CD4-positive, alpha-beta T cell treated with Interleukin-2 at 100 ng/mL for 4 hours (primary cell): ENCODE measurements around the gene FAM9C.
"Not testable (repeated sequence)": the region's sequence is repeated elsewhere in the genome, so short reads cannot be mapped to it uniquely, and the experiment has no call there.

ENCODE experiments used
- DNase-seq: peaks from one replicate; pipeline ENCODE4 v3.0.0-alpha.2; 2020; ENCODE audit warnings: low spot score

The FAM9C gene

DNA sequence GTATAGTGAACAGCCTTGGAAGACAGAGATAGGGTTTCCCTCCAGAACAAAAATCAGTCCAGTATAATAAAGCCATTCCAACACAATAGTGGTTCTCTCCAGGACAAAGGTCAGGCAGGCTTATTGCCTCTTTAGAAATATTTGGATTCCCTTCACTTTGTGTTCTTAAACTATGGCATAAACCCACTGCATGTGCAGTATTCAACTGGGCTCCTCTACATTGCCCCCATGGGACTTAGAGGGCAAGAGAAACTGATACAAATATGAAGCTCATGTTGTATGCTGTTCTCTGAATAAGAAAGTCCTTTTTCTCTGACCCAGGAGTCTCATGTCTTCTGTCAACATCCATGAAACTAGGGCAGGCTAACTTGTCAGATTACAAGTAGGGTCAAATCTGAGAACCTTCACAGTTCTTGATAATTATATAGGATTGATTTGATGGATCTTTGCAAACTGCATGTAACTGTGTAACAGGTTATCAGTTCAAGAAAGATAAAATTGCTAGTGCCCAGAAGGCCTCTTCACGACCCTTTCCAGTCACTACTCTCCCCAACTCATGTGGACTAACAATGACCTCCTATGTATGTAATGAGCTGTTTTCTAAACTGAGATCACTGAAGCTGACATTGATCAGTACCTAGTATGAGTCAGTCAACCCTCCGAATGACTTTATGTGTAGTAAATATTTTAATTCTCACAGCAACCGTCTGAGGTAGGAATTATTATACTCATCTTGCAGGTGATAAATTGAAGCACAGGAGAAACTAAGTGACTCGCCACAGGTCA, 31.9 kb upstream of the FAM9C start:
- DNase-seq, result peak; percentile 61

GRCh38 chrX:13074297-13075262, 30.2 kb upstream of the FAM9C start:
- peak; percentile 58 for DNase-seq

DNA sequence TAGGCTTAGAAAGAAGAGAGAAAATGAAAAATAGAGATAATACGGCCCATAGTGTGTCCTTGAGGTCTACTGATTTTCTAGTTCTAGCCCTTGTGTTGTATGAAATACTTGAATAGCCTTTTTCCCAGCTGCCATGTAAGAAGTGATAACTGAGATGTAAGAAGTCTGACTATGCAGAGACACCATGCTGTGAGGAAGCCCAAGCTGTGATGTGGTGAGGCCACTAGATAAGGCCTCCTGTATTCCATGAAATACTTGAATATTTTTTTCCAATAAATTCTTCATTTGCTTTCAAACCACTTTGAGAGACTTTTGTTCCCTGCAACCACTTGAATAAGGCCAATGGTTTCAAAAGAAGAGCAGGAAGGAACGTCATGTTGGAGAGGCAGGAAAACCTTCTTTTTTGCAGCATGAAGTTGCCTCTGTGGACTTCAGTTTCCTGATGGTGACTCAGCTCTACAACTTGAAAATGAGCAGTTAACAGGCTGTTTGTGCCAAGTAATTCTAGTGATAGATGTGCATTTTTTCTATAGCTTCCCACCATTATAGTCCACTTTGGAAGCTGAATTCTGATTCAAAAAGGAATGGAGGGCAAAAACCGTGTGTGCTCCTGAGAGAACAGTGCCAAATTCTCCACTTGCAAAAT, 25.5 kb upstream of the FAM9C start:
- no peak for DNase-seq

DNA sequence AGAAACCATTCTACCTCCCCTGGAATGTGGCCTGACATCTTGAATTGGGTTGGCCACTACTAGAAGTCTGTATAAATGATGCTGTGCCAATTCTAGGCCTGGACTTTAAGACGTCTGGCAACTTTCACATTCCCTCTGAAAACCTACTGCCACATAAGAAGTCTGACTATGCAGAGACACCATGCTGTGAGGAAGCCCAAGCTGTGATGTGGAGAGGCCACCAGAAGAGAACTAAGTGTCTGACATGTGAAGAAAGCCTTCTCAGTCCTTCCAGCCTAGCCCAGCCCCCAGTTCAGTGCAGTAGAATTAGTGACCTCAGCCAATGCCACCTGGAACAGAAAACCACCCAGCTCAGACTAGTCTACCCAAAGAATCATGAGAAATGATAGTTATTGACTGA, 24.2 kb upstream of the FAM9C start:
- no peak for DNase-seq

DNA sequence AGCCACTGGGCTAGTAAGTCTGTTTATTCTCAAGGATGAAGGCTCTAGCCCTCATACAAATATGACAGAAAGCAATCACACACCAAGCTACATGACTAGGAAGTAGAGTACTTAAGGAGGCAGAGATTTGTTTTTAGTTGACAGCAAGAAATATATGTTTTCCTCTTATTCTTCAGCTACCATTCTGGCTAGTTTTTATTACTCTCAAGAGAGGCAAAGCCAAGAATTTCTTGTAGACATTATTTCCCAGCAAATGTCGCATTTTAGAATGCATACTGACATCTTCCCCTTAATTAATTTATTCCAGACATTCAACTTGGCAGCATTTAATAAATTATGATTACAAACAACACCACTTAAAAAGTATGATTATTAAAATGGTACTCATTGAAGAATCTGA, 23.4 kb upstream of the FAM9C start:
- DNase-seq, result no peak

- no peak for DNase-seq
These were observed 22.0 kb upstream of the FAM9C start for GRCh38 chrX:13066391-13066790.

GRCh38 chrX:13064599-13065143, 20.3 kb upstream of the FAM9C start:
- DNase-seq, result no peak

DNA sequence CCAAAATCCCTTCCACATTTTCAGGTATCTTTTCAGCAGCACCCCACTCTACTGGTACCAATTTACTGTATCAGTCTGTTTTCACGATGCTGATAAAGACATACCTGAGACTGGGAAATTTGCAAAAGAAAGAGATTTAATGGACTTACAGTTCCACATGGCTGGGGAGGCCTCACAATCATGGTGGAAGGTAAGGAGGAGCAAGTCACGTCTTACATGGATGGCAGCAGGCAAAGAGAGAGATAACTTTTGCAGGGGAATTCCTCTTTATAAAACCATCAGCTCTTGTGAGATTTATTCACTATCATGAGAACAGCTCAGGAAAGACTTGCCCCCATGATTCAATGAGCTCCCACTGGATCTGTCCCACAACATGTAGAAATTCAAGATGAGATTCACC, 18.7 kb upstream of the FAM9C start:
- DNase-seq, result not testable (repeated sequence)

GRCh38 chrX:13062331-13062730, 17.9 kb upstream of the FAM9C start:
- DNase-seq, result not testable (repeated sequence)

DNA sequence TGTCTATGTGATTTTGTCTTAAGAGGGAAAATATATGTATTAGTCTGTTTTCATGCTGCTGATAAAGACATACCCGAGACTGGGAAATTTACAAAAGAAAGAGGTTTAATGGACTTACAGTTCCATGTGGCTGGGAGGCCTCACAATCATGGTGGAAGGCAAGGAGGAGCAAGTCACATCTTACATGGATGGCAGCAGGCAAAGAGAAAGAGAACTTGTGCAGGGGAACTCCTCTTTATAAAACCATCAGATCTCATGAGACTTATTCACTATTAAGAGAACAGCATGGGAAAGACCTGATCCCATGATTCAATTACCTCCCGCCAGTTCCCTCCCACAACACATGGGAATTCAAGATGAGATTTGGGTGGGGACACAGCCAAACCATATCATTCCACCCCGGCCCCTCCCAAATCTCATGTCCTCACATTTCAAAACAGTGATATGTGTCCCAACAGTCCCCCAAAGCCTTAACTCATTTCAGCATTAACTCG, 16.8 kb upstream of the FAM9C start:
- not testable (repeated sequence) for DNase-seq

- DNase-seq, result no peak
These were observed 15.4 kb upstream of the FAM9C start for GRCh38 chrX:13059637-13060499.

DNA sequence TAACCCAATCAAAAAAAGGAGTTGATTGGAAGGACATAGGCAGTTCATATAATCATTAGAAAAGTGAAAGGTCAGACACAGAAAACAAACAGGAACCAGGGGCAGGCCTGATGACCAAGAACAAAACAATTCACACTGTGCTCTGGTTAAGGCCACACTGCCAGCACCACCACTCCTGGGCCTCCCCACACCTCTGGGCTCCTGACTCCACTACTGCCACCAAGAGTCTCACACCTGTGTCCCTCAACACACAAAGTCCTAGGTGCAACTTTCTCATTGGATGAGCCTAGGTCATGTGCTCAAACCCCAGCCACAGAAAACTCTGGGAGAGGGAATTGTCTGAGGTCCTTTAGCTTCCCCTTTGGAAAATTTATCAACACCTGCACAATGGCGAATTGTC, 11.1 kb upstream of the FAM9C start:
- DNase-seq, result no peak

DNA sequence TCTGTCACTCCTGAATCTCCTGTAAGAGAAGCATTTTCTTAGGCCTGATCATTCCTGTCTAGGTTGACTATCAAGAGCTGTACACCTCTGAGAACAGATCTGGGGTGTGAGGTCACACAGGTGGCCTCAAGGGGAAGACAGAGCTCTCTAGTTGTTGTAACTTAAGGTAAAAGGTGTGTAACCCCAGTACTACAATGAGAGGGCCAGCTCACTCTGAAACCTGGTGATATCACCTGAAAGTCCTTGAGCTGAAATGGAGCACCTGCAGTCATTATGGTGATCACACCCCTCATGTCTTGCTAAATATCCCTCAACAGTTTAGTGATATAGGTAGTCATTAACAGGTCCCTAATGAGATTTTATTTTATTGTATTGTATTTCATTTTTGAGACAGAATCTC, 8.8 kb upstream of the FAM9C start:
- no peak for DNase-seq

DNA sequence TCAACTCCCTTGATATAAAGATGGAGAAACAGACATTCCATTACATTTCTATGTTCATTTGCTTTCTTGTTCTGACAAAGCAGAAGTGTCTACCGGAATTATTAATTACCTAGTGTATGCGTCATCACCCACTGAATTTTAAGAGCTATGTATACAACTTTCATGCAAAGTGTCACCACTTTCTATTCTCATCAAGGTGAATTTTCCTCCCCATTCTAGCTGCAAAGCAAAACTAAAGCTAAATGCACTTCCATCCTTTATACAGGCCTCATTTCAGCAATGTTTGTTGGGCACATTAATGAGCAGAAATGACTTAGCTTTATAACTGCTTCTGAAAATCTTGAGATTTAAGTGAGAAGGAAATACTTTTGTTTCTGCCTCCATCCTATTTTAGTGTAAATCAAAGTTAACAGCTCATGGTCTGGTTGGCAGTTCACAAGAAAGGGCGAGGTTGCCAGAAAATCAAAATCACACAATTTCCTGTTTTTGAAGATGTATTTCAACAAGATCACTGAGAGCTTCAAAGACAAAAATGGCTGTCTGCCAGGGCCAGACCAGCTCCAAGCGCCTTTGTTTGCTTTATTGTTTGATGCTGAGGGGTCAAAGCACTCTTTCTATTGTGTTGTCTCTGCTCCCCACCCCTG, 7.2 kb upstream of the FAM9C start:
- DNase-seq, result peak; percentile 76

DNA sequence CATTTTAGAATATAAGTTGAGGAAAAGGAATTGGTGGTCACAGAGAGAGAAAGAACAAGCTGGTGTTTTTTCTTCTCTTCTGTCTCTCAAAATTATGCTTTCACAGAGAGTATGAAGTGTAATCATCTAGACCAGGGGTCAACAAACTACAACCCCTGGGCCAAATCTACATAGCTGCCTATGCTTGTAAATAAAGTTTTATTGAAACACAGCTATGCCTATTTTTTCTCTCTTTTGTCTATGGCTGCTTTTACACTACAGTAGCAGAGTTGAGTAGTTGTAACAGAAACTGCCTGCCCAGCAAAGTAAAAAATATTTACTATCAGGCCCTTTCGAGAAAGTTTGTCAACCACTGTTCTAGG, 6.7 kb upstream of the FAM9C start:
- no peak for DNase-seq

- no peak for DNase-seq
These were observed 5.7 kb upstream of the FAM9C start for GRCh38 chrX:13050151-13050550.

DNA sequence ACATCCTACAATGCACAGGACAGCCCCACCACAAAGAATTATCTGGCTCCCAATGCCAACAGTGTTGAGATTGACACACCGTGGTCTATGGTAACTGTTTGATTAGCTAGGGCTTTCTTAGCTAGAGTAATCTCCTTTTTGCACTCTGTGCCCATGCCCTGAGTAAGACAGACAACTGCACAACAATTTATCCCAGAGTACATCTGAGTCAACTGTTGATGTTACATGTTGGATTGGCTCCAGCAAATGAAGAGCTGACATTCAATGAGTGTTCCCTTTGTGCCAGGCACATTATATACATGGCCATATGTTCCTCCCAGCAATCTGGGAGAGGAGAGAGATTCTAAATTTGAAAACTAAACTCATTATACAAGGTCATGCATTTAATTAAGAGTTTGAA, 3.9 kb upstream of the FAM9C start:
- DNase-seq, result no peak

DNA sequence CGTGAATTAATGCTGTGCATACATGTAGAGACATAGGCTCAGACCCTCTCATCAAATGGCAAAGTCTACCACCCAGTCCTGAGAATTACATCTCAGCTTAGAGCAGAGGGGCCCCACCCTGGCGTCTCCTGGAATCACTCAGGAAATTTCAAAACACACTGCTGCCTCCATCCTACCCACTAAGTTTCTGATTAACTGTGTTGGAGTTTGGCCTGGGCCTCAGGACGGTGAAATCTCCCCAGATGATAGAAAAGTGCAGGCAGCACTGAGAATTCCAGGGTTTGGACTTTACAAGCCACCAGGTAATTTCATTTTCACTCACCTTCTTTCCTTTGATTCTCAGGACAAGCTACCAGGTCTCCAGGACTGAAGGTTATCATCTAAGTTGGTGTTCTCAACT, 3.3 kb upstream of the FAM9C start:
- no peak for DNase-seq

- DNase-seq, result no peak
These were observed 1.9 kb upstream of the FAM9C start for GRCh38 chrX:13046141-13046855.

- no peak for DNase-seq
These were observed 482 bp downstream of the FAM9C start for GRCh38 chrX:13043938-13044337.
